Stimulated activated CD8-positive, alpha-beta memory T cell treated with anti-CD3 and anti-CD28 coated beads, Interleukin-2, amount 100 ng/mL, for 48 hours (primary cell): ENCODE data around the gene STS.
A peak's percentile ranks its signal among the peaks of the same experiment; 100 is the strongest.

Source experiments
- DNase-seq, 2 donors: peaks; one replicate each; pipeline ENCODE4 v3.0.0-alpha.2; 2020; ENCODE audit warnings: low read depth in 2 of 2

Gene STS

DNA sequence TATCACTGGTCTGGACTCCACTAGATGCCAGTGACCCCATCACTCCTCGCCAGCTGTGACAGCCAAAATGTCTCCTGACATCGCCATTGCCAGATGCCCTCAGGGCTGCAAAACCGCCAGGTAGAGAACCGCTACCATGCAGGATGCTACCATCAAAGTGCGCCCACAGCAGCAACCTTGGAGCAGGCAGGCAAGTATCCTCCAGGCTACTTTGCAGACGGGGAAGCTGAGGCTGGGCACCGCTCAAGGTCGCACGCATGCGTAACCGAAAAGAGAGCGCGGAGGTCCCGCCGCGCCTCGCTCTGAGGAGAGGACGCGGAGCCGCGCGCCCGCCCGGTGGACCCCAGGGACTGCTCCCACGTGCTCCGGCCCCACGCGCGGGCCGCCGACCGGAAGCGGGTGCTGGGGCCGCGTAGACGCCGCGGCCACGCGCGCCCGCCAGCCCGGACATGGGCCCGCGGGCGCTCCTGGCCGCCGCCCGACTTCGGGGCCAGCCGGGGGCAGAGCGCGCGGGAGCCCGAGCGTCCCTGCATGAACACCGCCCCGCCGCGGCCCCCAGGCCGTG lies at the start of gene STS:
Gene STS (plus strand): TSS at position 300 of the 565 bp plus-strand sequence. CDS start 105,488 bp downstream, outside the sequence.
- peak in 1 of 2 donors; percentile 28 for DNase-seq

DNA sequence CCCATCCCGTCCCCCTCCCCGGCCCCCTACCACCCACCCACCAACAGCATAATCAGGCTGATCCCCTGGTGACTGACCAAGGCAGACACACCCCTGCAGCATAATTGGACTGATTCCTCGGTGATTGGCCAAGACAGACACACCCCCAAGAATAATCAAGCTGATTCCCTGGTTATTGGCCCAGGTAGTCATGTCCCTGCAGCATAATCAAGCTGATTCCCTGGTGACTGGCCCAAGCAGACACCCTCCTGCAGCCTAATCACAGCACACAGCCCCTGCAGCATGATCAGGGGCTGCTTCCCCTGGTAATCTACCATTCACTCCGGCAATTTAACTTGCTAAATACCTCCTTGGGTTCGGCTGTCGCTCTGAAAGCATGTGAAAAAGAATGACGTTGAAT lies 47.5 kb upstream of the STS start:
- DNase-seq, result no peak

- no peak for DNase-seq
These were observed 45.4 kb upstream of the STS start for GRCh38 chrX:7102119-7102518.

- DNase-seq, result no peak
These were observed 40.9 kb upstream of the STS start for GRCh38 chrX:7106649-7107048.

GRCh38 chrX:7108030-7108429 lies 39.5 kb upstream of the STS start:
- DNase-seq, result no peak

- DNase-seq, result no peak
These were observed 38.4 kb upstream of the STS start for GRCh38 chrX:7109049-7109531.

DNA sequence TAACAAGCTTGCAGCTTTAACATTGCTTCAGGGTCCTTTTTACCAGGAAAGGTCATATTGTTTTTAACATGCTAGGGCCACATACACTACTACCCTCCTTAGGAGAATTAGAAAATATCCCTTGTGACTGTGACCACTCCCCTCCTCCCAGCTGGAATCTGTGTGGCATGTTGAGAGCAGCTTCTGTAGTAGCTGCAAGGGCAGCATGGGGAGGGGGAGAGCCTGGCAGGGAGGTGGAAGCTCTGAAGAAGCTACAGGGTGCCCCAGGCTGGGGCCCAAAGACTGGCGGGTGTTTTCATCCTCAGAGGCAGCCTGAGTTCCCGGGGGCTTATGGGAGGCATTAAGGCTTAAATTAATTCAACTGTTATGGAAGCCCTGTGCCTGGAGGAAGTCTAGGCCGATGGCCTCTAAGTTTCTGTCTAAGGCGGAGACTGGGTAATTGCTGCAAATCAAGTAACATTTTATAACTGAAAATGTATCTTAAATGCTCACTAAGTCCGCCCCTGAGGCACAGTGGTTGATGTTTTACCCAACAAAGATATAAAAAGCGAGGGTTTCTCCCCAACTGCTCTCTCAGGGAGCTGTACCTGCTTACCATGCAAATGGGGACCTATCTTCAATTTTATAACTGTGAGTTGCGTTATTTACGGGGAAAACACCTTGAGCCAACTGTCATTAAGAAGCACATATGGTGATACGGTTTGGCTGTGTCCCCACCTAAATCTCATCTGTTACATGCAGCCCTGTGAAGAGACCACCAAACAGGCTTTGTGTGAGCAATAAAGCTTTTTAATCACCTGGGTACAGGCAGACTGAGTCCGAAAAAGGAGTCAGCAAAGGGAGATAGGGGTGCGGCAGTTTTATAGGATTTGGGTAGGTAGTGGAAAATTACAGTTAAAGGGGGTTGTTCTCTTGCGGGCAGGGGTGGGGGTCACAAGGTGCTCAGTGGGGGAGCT lies 37.4 kb upstream of the STS start:
- no peak for DNase-seq

- no peak for DNase-seq
These were observed 36.7 kb upstream of the STS start for GRCh38 chrX:7110821-7111276.

DNA sequence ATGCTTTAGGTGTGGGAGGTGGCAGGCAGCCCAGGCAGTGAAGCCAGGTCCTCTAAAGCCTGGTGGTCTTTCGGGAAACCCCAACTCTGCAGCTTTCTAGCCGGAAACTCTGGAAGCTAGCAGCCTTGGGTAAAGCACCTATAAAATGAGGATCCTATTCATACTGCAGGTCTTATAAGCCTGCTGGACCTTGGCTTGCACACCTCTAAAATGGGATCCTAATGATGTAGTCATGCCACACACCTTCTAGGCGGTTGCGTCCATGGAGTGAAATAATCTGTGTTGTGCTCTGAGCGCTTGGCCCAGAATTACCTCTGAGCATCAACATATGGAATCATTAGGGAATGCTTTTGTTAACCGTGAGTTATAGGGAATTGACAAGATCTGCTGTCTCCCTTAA lies 36.0 kb upstream of the STS start:
- DNase-seq, result no peak

GRCh38 chrX:7112071-7112470 lies 35.4 kb upstream of the STS start:
- DNase-seq, result no peak

DNA sequence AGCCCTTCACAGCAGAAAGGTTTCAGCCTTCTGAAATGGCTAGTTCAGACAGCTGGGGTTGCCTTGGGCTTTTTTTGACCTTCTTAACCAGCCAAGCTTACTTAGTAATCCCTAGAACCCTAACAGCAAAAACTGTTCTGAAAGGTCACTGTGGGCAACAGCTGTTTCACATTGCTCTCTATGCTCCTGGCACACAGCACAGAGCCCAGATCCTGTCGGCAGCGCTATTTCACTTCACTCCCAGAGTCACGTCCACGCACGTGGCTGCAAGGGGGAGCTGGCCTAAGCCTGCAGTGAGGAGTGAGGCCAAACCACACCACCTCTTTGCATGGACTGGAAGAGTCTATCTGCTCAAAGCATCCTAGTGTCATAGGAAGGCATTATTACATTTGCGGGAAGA lies 32.0 kb upstream of the STS start:
- no peak for DNase-seq

- DNase-seq, result no peak
These were observed 31.4 kb upstream of the STS start for GRCh38 chrX:7116081-7116480.

DNA sequence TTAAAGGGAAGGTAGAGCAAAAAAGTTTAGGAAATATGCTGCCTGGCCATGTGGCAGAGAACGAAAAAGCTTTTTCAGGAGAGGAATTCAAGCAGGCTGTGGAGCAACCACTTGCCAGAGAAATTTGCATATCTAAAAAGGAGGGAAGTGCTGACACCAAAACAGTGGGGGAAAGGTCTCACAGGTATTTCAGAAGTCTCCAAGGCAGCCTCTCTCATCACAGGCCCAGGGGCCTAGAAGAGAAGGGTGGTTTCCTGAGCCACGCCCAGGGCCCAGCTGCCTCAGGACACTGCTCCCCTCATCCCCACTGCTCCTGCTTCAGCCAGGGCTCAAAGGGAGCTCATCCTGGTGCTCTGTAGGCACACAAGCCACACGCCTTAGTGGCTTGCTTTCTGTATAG lies 29.9 kb upstream of the STS start:
- DNase-seq, result no peak

- no peak for DNase-seq
These were observed 27.3 kb upstream of the STS start for GRCh38 chrX:7119950-7120877.

- DNase-seq, result no peak
These were observed 26.7 kb upstream of the STS start for GRCh38 chrX:7120878-7121219.

- no peak for DNase-seq
These were observed 20.5 kb upstream of the STS start for GRCh38 chrX:7127056-7127455.

DNA sequence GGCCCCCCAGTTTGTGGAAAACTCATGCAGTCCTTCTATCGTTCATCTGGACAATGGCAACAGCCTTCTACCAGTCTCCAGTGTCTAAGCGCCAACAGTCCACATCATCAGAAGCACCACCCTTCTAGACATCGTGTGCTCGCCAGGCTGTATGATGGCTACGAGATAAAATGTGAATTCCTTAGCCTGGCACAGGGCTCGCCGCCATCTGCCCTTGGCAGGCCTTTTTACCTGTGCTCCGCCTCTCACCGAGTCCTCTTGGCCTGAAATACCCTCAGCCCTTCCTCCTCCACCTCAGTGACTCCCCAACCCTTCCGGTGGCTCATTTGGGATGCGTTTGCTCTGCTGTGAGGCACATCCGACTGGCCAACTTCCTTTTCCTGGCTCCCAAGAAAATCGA lies 15.9 kb upstream of the STS start:
- no peak for DNase-seq

- DNase-seq, result no peak
These were observed 15.0 kb upstream of the STS start for GRCh38 chrX:7132335-7133049.

DNA sequence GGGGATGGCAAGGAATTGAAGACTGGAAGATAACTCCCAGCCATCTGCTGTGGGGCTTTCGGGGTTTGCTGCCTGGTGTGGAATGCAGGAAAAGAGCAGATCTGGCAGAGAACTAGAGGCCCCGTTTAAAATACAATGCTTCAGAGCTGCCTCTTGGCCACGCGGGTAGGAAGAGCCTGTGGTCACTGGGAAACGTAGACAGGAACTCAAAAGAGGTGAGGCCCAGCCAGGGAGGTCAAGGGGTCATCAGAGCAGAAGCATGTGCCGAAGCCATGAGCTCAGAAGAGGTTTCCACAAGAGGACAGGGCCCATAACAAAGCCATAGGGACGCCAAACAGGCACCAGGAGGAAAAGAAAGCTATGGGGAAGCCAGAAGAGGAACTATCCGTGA lies 14.5 kb upstream of the STS start:
- no peak for DNase-seq

GRCh38 chrX:7134981-7135380 lies 12.5 kb upstream of the STS start:
- no peak for DNase-seq
